A673 (cell line): ENCODE data around the gene GNAQ. TPM values are rescaled to one million over a fixed set of nuclear protein-coding genes. Genes with fewer than 3 reads are reported as not detected.

ENCODE experiments used
- BruUV-seq: library from RNA; stranded (reverse); fragments of 400-500 nt; replicated peaks from 2 replicates; lab custom pipeline; 2021; lab: Mats Ljungman, UMichigan
- CTCF ChIA-PET: fragments of 300-600 bp; sonication (Branson Sonifier 250); formaldehyde crosslinking; loops from one replicate; lab custom pipeline; 2022; ENCODE audit warnings: antibody characterized with exemption; lab: Charles Lee
- POLR2A ChIA-PET: fragments of 300-600 bp; sonication (Branson Sonifier 250); formaldehyde crosslinking; loops from one replicate; lab custom pipeline; 2022; ENCODE audit warnings: antibody characterized with exemption; ENCODE audit not compliant: low non-redundant PET; lab: Charles Lee
- DNase-seq: peaks from one replicate; pipeline ENCODE4 v3.0.0-alpha.2; 2015; ENCODE audit warnings: low spot score
- H3K27ac ChIP-seq: fragments of 200-600 bp; sonication (generic); 2 replicates; pipeline ENCODE4 v1.5.1; 2016; ENCODE audit warnings: mixed run types, low read depth, mild to moderate bottlenecking, mixed read lengths, antibody characterized with exemption, low read length; ENCODE audit not compliant: poor library complexity, severe bottlenecking
- H3K27me3 ChIP-seq: fragments of 200-600 bp; sonication (generic); replicated peaks from 2 replicates; pipeline ENCODE4 v1.6.1; 2017; ENCODE audit warnings: mixed run types, low read depth, mild to moderate bottlenecking, mixed read lengths, antibody characterized with exemption, low read length; ENCODE audit not compliant: insufficient read depth, poor library complexity
- H3K36me3 ChIP-seq: fragments of 200-600 bp; sonication (generic); 2 replicates; pipeline ENCODE4 v1.6.1; 2016; ENCODE audit warnings: mixed run types, mild to moderate bottlenecking, mixed read lengths, antibody characterized with exemption, low read length; ENCODE audit not compliant: insufficient read depth, poor library complexity, severe bottlenecking
- H3K4me1 ChIP-seq: fragments of 200-600 bp; sonication (generic); 2 replicates; pipeline ENCODE4 v1.6.1; 2017; ENCODE audit warnings: mixed run types, mild to moderate bottlenecking, mixed read lengths, antibody characterized with exemption, low read length; ENCODE audit not compliant: insufficient read depth, poor library complexity, severe bottlenecking
- H3K4me3 ChIP-seq: fragments of 200-600 bp; sonication (generic); 2 replicates; pipeline ENCODE4 v1.5.1; 2016; ENCODE audit warnings: low read depth, mixed run types, mild to moderate bottlenecking, mixed read lengths, low read length; ENCODE audit not compliant: poor library complexity, severe bottlenecking
- H3K9me3 ChIP-seq: fragments of 200-600 bp; sonication (generic); 2 replicates; pipeline ENCODE4 v1.6.1; 2016; ENCODE audit warnings: mixed run types, low read depth, mild to moderate bottlenecking, mixed read lengths, antibody characterized with exemption, low read length; ENCODE audit not compliant: poor library complexity, severe bottlenecking
- CTCF ChIP-seq: fragments of 300-800, 200-600 bp; sonication (generic); conservative IDR thresholded peaks from 2 replicates; pipeline ENCODE4 v1.5.1; 2017; ENCODE audit warnings: low read depth, mild to moderate bottlenecking, antibody characterized with exemption, low read length, moderate library complexity, mixed read lengths
- EZH2 ChIP-seq: fragments of 200-600 bp; sonication (generic); IDR thresholded peaks from 2 replicates; pipeline ENCODE4 v1.6.1; 2017; ENCODE audit warnings: borderline replicate concordance, low read depth, mild to moderate bottlenecking, mixed read lengths, antibody characterized with exemption, low read length; ENCODE audit not compliant: poor library complexity, severe bottlenecking
- intact Hi-C: fragments of 100-400 bp; cut with micrococcal nuclease; formaldehyde crosslinking; loops from one replicate; pipeline ENCODE4 v1.10.0; 2022; ENCODE audit not compliant: unreplicated experiment
- total RNA-seq: library from RNA; stranded (reverse); gene quantifications from 2 replicates; pipeline ENCODE4 v1.2.3, GENCODE V29; 2021

Gene GNAQ
- total RNA-seq, 1 experiment from 2014 or later = 69.9 TPM

GRCh38 chr9:78072586-78073199, 41.1 kb upstream of the GNAQ start:
- no peaks in the 10 kb centered on the region for H3K36me3 ChIP-seq
- no peaks in the 10 kb centered on the region for H3K9me3 ChIP-seq
- TF ChIP-seq CTCF (no peak), EZH2 (no peak)
- POLR2A ChIA-PET = no interaction called here
- H3K4me1 ChIP-seq = no peaks in the 10 kb centered on the region
- intact Hi-C loops = no loop called here
- no TSS peak for BruUV-seq
- CTCF ChIA-PET = no interaction called here
- no peak overlapping the region for H3K27ac ChIP-seq
- no peak overlapping the region for H3K4me3 ChIP-seq
- no peaks in the 10 kb centered on the region for H3K27me3 ChIP-seq
- no peak for DNase-seq

GRCh38 chr9:78070521-78070920, 38.9 kb upstream of the GNAQ start:
- Histone ChIP-seq H3K27ac (no peak overlapping the region), H3K9me3 (no peaks in the 10 kb centered on the region), H3K4me3 (no peak overlapping the region), H3K4me1 (no peaks in the 10 kb centered on the region), H3K36me3 (no peaks in the 10 kb centered on the region), H3K27me3 (no peaks in the 10 kb centered on the region)
- no peak for TF ChIP-seq EZH2
- no peak for TF ChIP-seq CTCF
- BruUV-seq = no TSS peak
- ChIA-PET CTCF (no interaction called here), POLR2A (no interaction called here)
- intact Hi-C loops = no loop called here
- no peak for DNase-seq

GRCh38 chr9:78064075-78064474, 32.5 kb upstream of the GNAQ start:
- BruUV-seq = no TSS peak

More at GRCh38 chr9:78064075-78064474, 32.5 kb upstream of the GNAQ start:
- CTCF ChIA-PET = no interaction called here
- H3K27me3 ChIP-seq = no peaks in the 10 kb centered on the region
- H3K27ac ChIP-seq = no peak overlapping the region
- H3K9me3 ChIP-seq = no peaks in the 10 kb centered on the region
- POLR2A ChIA-PET = no interaction called here
- H3K4me1 ChIP-seq = no peaks in the 10 kb centered on the region
- TF ChIP-seq EZH2 (no peak), CTCF (no peak)
- no peaks in the 10 kb centered on the region for H3K36me3 ChIP-seq
- intact Hi-C loops = no loop called here
- no peak overlapping the region for H3K4me3 ChIP-seq
- no peak for DNase-seq
